Muscle layer of duodenum (tissue), 2 donors: ENCODE measurements around the gene TGDS.

Experiments
- H3K27ac ChIP-seq: one replicate; pipeline ENCODE4 v1.7.0; 2013; ENCODE audit warnings: mild to moderate bottlenecking, low read length
- H3K27me3 ChIP-seq: one replicate; pipeline ENCODE4 v1.7.0; 2013; ENCODE audit warnings: low read depth, mild to moderate bottlenecking, control low read depth, low read length
- H3K36me3 ChIP-seq, 2 donors: one replicate each; pipeline ENCODE4 v1.7.0; 2013; ENCODE audit warnings: low read length in 2 of 2, control low read depth in 1 of 2, mild to moderate bottlenecking in 1 of 2; ENCODE audit not compliant: insufficient read depth in 2 of 2, control insufficient read depth in 1 of 2
- H3K4me1 ChIP-seq, 2 donors: one replicate each; pipeline ENCODE4 v1.7.0; 2013; ENCODE audit warnings: low read length in 2 of 2, mild to moderate bottlenecking in 2 of 2, control low read depth in 1 of 2, moderate library complexity in 1 of 2; ENCODE audit not compliant: insufficient read depth in 2 of 2, control insufficient read depth in 1 of 2
- H3K4me3 ChIP-seq, 2 donors: one replicate each; pipeline ENCODE4 v1.7.0; 2013; ENCODE audit warnings: low read length in 2 of 2, low read depth in 1 of 2, mild to moderate bottlenecking in 1 of 2
- H3K9me3 ChIP-seq, 2 donors: one replicate each; pipeline ENCODE4 v1.7.0; 2013; ENCODE audit warnings: low read length in 2 of 2, control low read depth in 1 of 2, mild to moderate bottlenecking in 1 of 2; ENCODE audit not compliant: control insufficient read depth in 1 of 2
- donor health status: healthy.

The TGDS gene

GRCh38 chr13:94599877-94600276 is 3.9 kb upstream of the TGDS start:
- no peaks in the 10 kb centered on the region for H3K9me3 ChIP-seq
- no peak overlapping the region for H3K4me3 ChIP-seq
- H3K27me3 ChIP-seq: no peaks in the 10 kb centered on the region
- H3K36me3 ChIP-seq: no peaks in the 10 kb centered on the region
- H3K4me1 ChIP-seq: peaks cover 4 to 14% of the 10 kb centered on the region in 2 donors
- no peak overlapping the region for H3K27ac ChIP-seq

GRCh38 chr13:94598281-94598680 is 2.3 kb upstream of the TGDS start:
- H3K4me1 ChIP-seq: peaks cover 17 to 26% of the 10 kb centered on the region in 2 donors
- no peak overlapping the region for H3K4me3 ChIP-seq
- H3K9me3 ChIP-seq: no peaks in the 10 kb centered on the region
- no peak overlapping the region for H3K27ac ChIP-seq
- no peaks in the 10 kb centered on the region for H3K36me3 ChIP-seq
- H3K27me3 ChIP-seq: no peaks in the 10 kb centered on the region

DNA sequence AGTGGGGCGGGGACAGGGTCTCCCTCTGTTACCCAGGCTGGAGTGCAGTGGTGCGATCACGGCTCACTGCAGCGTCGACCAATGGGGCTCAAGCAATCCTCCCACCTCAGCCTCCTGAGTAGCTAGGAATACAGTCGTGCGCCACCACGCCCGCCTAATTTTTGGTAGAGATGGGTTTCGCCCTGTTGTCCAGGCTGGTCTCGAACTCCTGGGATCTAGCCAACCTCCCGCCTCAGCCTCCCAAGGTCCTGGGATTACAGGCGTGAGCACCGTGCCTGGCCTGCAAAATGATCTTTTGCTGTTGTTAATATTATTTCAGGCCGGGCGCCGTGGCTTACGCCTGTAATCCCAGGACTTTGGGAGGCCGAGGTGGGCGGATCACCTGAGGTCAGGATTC is 621 bp upstream of the TGDS start:
- no peak overlapping the region for H3K27ac ChIP-seq
- peak overlapping the region; percentile 68 to 94 for H3K4me3 ChIP-seq
- H3K27me3 ChIP-seq: no peaks in the 10 kb centered on the region
- peaks cover 17 to 18% of the 10 kb centered on the region in 2 donors for H3K4me1 ChIP-seq
- no peaks in the 10 kb centered on the region for H3K9me3 ChIP-seq
- H3K36me3 ChIP-seq: peaks cover 5 to 6% of the 10 kb centered on the region in 2 donors

- H3K9me3 ChIP-seq: no peaks in the 10 kb centered on the region
- peaks cover 17 to 18% of the 10 kb centered on the region in 2 donors for H3K4me1 ChIP-seq
- peak overlapping the region; percentile 83 for H3K27ac ChIP-seq
- H3K36me3 ChIP-seq: peaks cover 6 to 12% of the 10 kb centered on the region in 2 donors
- H3K27me3 ChIP-seq: no peaks in the 10 kb centered on the region
- H3K4me3 ChIP-seq: peak overlapping the region; percentile 68 to 94
Observed at GRCh38 chr13:94595001-94595949, 677 bp downstream of the TGDS start.

DNA sequence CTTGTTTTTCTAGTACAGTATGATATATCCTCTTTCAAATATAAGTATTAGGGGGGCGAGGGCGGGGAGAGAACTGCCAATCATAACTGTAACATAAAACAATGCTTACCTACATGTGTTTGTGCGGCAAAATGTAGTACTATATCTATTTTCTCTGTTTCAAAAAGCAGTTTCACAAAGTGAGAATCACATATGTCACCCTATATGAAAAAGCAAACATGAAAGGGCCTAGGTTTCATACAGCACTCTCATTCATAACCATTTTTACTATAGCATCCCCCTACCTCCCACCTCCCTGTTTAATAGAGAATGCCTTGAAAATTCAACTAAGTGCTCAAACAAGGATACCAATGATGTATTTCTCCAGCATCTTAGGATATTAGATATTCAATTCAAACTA is 5.2 kb downstream of the TGDS start:
- Histone ChIP-seq H3K36me3 (peaks cover 13 to 15% of the 10 kb centered on the region in 2 donors), H3K9me3 (no peaks in the 10 kb centered on the region), H3K27ac (no peak overlapping the region), H3K27me3 (no peaks in the 10 kb centered on the region), H3K4me3 (no peak overlapping the region), H3K4me1 (peaks cover 17 to 18% of the 10 kb centered on the region in 2 donors)

- no peak overlapping the region for H3K27ac ChIP-seq
- peaks cover 13 to 15% of the 10 kb centered on the region in 2 donors for H3K36me3 ChIP-seq
- H3K4me1 ChIP-seq: no peaks in the 10 kb centered on the region
- H3K27me3 ChIP-seq: no peaks in the 10 kb centered on the region
- no peaks in the 10 kb centered on the region for H3K9me3 ChIP-seq
- no peak overlapping the region for H3K4me3 ChIP-seq
Observed at GRCh38 chr13:94588541-94588940, 7.4 kb downstream of the TGDS start.

DNA sequence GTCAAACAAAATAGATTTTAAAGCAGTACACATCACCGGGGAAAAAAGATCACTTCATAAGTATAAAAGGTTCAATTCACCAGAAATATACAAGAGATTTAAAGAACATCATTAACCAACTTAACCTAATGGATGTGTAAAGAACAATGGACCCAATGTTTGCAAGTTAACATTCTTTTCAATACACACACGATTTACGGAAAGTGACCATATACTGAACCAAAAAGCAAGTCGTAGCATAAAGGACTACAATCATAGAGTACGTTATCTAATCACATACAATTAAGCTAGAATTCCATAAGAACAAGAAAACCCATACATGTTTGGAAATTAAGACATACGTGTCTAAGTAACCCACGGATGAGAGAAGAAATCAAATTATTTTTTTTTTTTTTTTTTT is 9.6 kb downstream of the TGDS start:
- Histone ChIP-seq H3K36me3 (peaks cover 20 to 28% of the 10 kb centered on the region in 2 donors), H3K27me3 (no peaks in the 10 kb centered on the region), H3K27ac (no peak overlapping the region), H3K4me3 (no peak overlapping the region), H3K4me1 (no peaks in the 10 kb centered on the region), H3K9me3 (no peaks in the 10 kb centered on the region)

DNA sequence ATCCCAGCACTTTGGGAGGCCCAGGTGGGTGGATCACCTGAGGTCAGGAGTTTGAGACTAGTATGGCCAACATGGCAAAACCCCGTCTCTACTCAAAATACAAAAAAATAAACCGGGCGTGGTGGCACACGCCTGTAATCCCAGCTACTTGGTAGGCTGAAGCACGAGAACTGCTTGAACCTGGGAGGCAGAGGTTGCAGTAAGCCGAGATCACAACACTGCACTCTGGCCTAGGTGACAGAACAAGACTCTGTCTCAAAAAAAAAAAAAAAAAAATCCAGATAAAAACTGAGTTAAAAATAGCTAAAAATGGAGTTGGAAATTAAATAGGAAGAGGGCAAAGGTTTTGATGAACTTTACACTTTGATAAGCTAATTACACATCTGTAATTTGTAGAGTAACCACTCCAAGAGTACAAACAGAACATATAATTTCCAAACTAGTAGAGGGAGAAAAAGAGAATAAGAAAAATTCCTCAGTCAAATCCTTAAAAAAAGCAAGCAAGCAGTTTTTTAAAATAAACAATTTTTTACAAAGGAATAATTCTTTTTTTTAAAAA is 10.3 kb downstream of the TGDS start:
- Histone ChIP-seq H3K27ac (no peak overlapping the region), H3K4me3 (no peak overlapping the region), H3K9me3 (no peaks in the 10 kb centered on the region)

GRCh38 chr13:94583926-94584325 is 12.0 kb downstream of the TGDS start:
- Histone ChIP-seq H3K27ac (no peak overlapping the region), H3K4me3 (no peak overlapping the region), H3K4me1 (no peaks in the 10 kb centered on the region), H3K27me3 (no peaks in the 10 kb centered on the region), H3K36me3 (peaks cover 34 to 41% of the 10 kb centered on the region in 2 donors), H3K9me3 (no peaks in the 10 kb centered on the region)

More for the DNA sequence above, 10.3 kb downstream of the TGDS start:
- Histone ChIP-seq H3K27me3 (no peaks in the 10 kb centered on the region), H3K36me3 (peaks cover 23 to 27% of the 10 kb centered on the region in 2 donors), H3K4me1 (no peaks in the 10 kb centered on the region)

DNA sequence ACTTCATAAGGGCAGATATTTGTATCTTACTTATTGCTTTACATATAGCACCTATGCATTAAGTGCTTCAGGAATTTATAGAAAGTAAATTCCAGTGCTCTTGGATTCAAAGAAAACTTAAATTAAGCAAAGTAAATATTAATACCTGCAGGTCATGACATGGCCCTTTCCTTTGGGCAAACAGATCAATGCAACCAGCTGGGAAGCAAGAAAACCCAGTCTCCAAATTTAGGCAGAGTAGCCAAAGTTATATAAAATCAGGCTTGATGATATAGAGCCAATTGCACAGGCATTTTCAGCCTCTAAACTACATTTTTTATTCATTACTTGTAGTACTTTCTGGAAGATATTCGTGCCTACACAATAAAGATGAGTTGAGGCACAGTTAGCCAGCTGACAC is 16.9 kb downstream of the TGDS start:
- Histone ChIP-seq H3K36me3 (peaks cover 51 to 70% of the 10 kb centered on the region in 2 donors), H3K4me1 (no peaks in the 10 kb centered on the region)

GRCh38 chr13:94569615-94570014 is 26.3 kb downstream of the TGDS start:
- H3K4me3 ChIP-seq: no peak overlapping the region
- H3K36me3 ChIP-seq: peaks cover 40 to 52% of the 10 kb centered on the region in 2 donors

More for the DNA sequence above, 16.9 kb downstream of the TGDS start:
- Histone ChIP-seq H3K27me3 (no peaks in the 10 kb centered on the region), H3K9me3 (no peaks in the 10 kb centered on the region), H3K4me3 (no peak overlapping the region), H3K27ac (no peak overlapping the region)

More at GRCh38 chr13:94569615-94570014, 26.3 kb downstream of the TGDS start:
- no peaks in the 10 kb centered on the region for H3K4me1 ChIP-seq
- no peak overlapping the region for H3K27ac ChIP-seq
- H3K9me3 ChIP-seq: no peaks in the 10 kb centered on the region
- no peaks in the 10 kb centered on the region for H3K27me3 ChIP-seq
